Fibroblast of lung (primary cell): ENCODE results near the gene GOLGA3. TPM values are rescaled to one million over a fixed set of nuclear protein-coding genes. Genes with fewer than 3 reads are reported as not detected.
"Not testable (repeated sequence)": the region's sequence is repeated elsewhere in the genome, so short reads cannot be mapped to it uniquely, and the experiment has no call there.

Experiments used
- DNase-seq, 2 donors: peaks; one replicate each; pipeline versions ENCODE4 v3.0.0 to v3.0.0-alpha.2; 2010; ENCODE audit warnings: low read depth in 2 of 2
- H2AFZ ChIP-seq: 2 replicates; pipeline ENCODE4 v1.5.1; 2012; ENCODE audit warnings: low read length, control low read depth, inconsistent platforms
- H3K27ac ChIP-seq: 2 replicates; pipeline ENCODE4 v1.5.1; 2011; ENCODE audit warnings: low read length, control low read depth; ENCODE audit not compliant: insufficient read depth
- H3K27me3 ChIP-seq: 2 replicates; pipeline ENCODE4 v1.5.1; 2011; ENCODE audit warnings: mild to moderate bottlenecking, low read length; ENCODE audit not compliant: control insufficient read depth, insufficient read depth
- H3K36me3 ChIP-seq: 2 replicates; pipeline ENCODE4 v1.5.1; 2011; ENCODE audit warnings: low read length; ENCODE audit not compliant: control insufficient read depth, insufficient read depth
- H3K4me1 ChIP-seq: 2 replicates; pipeline ENCODE4 v1.5.1; 2011; ENCODE audit warnings: low read length; ENCODE audit not compliant: control insufficient read depth, insufficient read depth; ENCODE audit errors: extremely low read depth
- H3K4me2 ChIP-seq: 2 replicates; pipeline ENCODE4 v1.5.1; 2011; ENCODE audit warnings: low read length, control low read depth; ENCODE audit not compliant: insufficient read depth; ENCODE audit errors: extremely low read depth
- H3K4me3 ChIP-seq, 4 experiments: fragments of 200-600 bp in 1 of 4; sonication (generic) in 1 of 4; replicated peaks in 1 of 4; 2 replicates each; pipeline ENCODE4 v1.5.1; 2011 to 2016; ENCODE audit warnings: low read length in 4 of 4, low read depth in 3 of 4, mild to moderate bottlenecking in 3 of 4, control low read depth in 2 of 4, inconsistent platforms in 1 of 4, mixed read lengths in 1 of 4; ENCODE audit not compliant: insufficient read depth in 1 of 4; ENCODE audit errors: control extremely low read depth in 1 of 4
- H3K79me2 ChIP-seq: 2 replicates; pipeline ENCODE4 v1.5.1; 2012; ENCODE audit warnings: mild to moderate bottlenecking, low read length, inconsistent platforms; ENCODE audit not compliant: control insufficient read depth, insufficient read depth
- H3K9ac ChIP-seq: 2 replicates; pipeline ENCODE4 v1.5.1; 2011; ENCODE audit warnings: mild to moderate bottlenecking, low read length, control low read depth; ENCODE audit not compliant: insufficient read depth
- H3K9me3 ChIP-seq: 2 replicates; pipeline ENCODE4 v1.5.1; 2012; ENCODE audit warnings: low read depth, low read length; ENCODE audit not compliant: control insufficient read depth, insufficient read depth
- H4K20me1 ChIP-seq: 2 replicates; pipeline ENCODE4 v1.5.1; 2011; ENCODE audit warnings: low read length; ENCODE audit not compliant: control insufficient read depth, insufficient read depth; ENCODE audit errors: extremely low read depth
- EZH2 ChIP-seq: IDR thresholded peaks from 2 replicates; pipeline ENCODE4 v1.5.1; 2012; ENCODE audit warnings: low read length, control low read depth, mild to moderate bottlenecking; ENCODE audit errors: missing control alignments
- polyA plus RNA-seq, 2 donors: library from polyadenylated mRNA; depleted of rRNA in 1 of 2; stranded (reverse) in 1 of 2; unstranded in 1 of 2; fragments of >200 nt; gene quantifications; 2 replicates each; pipeline ENCODE4 v1.2.1, GENCODE V29; 2011 to 2012; ENCODE audit warnings: missing spikeins in 1 of 2
- total RNA-seq: library from RNA; depleted of rRNA; stranded (reverse); fragments of >200 nt; gene quantifications from 2 replicates; pipeline ENCODE4 v1.2.1, GENCODE V29; 2014
- TF ChIP-seq, protein P1 (sequence below), 2 donors: IDR thresholded peaks in 1 of 2; conservative IDR thresholded peaks in 1 of 2; 1 replicate in 1 of 2; 2 replicates in 1 of 2; pipeline ENCODE4 v1.5.1; 2011 to 2012; ENCODE audit warnings: low read length in 2 of 2, control low read depth in 1 of 2, inconsistent platforms in 1 of 2, low read depth in 1 of 2, mild to moderate bottlenecking in 1 of 2

Gene GOLGA3
- total and polyA plus RNA-seq, 2 donors (not counting 1 experiment from before 2014, with no cell fraction given): 28.3 to 133 TPM

DNA sequence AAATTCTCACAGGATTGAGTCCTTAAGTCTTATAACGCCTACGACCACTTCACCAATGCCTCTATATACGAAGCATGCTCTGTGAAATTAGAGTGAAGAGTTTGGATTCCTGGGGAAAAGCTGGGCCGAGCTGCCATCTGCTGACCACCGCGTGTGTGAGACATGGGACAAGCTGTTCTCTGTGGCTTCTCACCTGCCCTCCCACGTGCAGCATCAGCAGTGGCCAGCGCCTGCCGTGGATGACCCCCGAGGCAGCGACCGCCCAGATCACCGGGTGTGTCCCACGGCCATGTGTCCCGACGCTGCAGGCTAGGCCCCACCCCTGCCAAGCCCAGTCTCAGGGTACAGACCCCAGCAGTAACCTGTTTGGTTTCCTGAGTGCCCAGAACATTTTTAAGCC is 21.6 kb upstream of the GOLGA3 start:
- Histone ChIP-seq H4K20me1 (no peaks in the 10 kb centered on the region), H3K9ac (no peak overlapping the region), H3K4me2 (no peak overlapping the region), H3K79me2 (no peaks in the 10 kb centered on the region), H3K36me3 (peaks cover 38% of the 10 kb centered on the region), H3K4me3 (no peak overlapping the region), H3K27ac (no peak overlapping the region), H3K9me3 (no peaks in the 10 kb centered on the region), H2AFZ (no peak overlapping the region), H3K27me3 (no peaks in the 10 kb centered on the region), H3K4me1 (no peaks in the 10 kb centered on the region)
- TF ChIP-seq, protein P1, sequence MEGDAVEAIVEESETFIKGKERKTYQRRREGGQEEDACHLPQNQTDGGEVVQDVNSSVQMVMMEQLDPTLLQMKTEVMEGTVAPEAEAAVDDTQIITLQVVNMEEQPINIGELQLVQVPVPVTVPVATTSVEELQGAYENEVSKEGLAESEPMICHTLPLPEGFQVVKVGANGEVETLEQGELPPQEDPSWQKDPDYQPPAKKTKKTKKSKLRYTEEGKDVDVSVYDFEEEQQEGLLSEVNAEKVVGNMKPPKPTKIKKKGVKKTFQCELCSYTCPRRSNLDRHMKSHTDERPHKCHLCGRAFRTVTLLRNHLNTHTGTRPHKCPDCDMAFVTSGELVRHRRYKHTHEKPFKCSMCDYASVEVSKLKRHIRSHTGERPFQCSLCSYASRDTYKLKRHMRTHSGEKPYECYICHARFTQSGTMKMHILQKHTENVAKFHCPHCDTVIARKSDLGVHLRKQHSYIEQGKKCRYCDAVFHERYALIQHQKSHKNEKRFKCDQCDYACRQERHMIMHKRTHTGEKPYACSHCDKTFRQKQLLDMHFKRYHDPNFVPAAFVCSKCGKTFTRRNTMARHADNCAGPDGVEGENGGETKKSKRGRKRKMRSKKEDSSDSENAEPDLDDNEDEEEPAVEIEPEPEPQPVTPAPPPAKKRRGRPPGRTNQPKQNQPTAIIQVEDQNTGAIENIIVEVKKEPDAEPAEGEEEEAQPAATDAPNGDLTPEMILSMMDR (conservative IDR thresholded peaks at IDR 0.05 in 1 of 2, IDR thresholded peaks at IDR 0.05 in 1 of 2; ENCODE audit: low read depth in 1 of 2, low read length in 2 of 2): no peak
- no peak for TF ChIP-seq EZH2
- no peak for DNase-seq

DNA sequence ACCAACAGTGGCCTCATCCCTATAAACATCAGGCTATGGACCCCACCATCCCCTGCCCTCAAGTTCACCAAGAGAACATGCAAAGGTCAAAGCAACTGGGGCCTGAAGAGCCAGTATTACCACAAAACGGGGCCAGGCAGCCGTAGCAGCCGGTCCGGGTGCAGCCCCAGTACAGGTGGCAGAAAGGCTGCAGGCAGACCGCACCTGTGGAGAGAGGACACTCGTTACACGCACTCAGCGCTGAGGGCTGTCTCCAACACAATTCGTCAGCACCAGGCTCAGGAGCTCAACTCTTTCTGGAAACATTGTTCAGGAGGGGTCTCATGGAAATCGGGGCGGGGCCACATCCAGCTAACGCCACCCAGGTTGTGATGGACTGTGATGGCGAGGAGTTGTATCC is 19.9 kb upstream of the GOLGA3 start:
- Histone ChIP-seq H3K36me3 (peaks cover 37% of the 10 kb centered on the region), H3K4me2 (no peak overlapping the region), H3K9me3 (no peaks in the 10 kb centered on the region), H2AFZ (no peak overlapping the region), H3K9ac (no peak overlapping the region), H3K4me3 (no peak overlapping the region), H3K4me1 (no peaks in the 10 kb centered on the region), H4K20me1 (no peaks in the 10 kb centered on the region), H3K27me3 (no peaks in the 10 kb centered on the region), H3K79me2 (no peaks in the 10 kb centered on the region), H3K27ac (no peak overlapping the region)
- TF ChIP-seq EZH2: no peak
- TF ChIP-seq, protein P1 (conservative IDR thresholded peaks at IDR 0.05 in 1 of 2, IDR thresholded peaks at IDR 0.05 in 1 of 2; ENCODE audit: low read depth in 1 of 2, low read length in 2 of 2): no peak
- DNase-seq: no peak

DNA sequence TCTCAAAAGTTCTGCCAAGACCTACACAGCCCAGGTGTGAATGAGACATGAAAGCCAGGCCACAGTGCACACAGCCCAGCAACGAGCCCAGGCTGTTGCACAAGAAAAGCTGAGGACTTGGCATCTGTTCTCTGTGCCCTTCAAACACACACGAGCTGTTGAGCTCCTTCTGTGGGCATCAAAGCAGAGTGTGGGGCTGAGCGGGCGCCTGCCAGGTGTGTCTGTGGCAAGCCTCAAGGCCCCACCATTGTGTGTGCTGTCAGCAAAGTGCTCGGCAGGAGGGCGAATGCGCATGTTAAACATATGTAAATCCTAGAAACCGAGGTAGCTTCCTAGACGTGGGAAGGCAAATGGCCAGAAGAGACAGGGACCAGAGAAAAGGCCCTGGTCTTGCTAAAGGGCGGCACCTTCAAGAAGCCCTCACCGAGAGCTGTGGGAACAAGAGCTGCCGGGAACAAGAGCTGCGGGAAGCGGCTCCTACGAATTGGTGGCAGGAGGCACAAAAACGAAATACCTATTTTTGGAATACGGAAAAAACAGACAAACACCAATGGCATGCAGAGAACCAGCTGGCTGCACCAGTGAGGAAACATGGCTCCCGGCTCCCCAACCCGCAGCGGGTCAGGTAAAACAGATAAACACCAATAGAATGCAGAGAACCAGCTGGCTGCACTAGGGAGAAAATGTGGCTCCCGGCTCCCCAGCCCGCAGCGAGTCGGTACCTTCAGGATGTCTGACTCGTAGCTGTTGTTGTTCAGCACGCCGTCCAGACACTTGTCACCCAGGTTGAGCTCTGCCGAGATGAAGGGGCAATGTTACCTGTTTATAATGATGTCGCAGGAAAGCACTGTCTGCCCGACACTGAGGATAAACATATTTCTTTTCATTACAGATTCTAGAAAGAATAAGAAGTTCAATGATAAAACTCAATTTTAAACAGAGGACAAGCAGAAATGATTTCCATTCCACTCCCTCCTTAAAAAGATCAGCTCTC is 19.0 kb upstream of the GOLGA3 start:
- no peak overlapping the region for H3K4me2 ChIP-seq
- peaks cover 35% of the 10 kb centered on the region for H3K36me3 ChIP-seq
- H3K27ac ChIP-seq: no peak overlapping the region
- H3K79me2 ChIP-seq: no peaks in the 10 kb centered on the region
- no peak for DNase-seq
- H3K9ac ChIP-seq: no peak overlapping the region
- TF ChIP-seq EZH2: no peak
- TF ChIP-seq, protein P1 (conservative IDR thresholded peaks at IDR 0.05 in 1 of 2, IDR thresholded peaks at IDR 0.05 in 1 of 2; ENCODE audit: low read depth in 1 of 2, low read length in 2 of 2): no peak
- H3K27me3 ChIP-seq: no peaks in the 10 kb centered on the region
- H3K4me3 ChIP-seq: no peak overlapping the region
- no peaks in the 10 kb centered on the region for H4K20me1 ChIP-seq
- no peaks in the 10 kb centered on the region for H3K4me1 ChIP-seq
- no peaks in the 10 kb centered on the region for H3K9me3 ChIP-seq
- no peak overlapping the region for H2AFZ ChIP-seq

DNA sequence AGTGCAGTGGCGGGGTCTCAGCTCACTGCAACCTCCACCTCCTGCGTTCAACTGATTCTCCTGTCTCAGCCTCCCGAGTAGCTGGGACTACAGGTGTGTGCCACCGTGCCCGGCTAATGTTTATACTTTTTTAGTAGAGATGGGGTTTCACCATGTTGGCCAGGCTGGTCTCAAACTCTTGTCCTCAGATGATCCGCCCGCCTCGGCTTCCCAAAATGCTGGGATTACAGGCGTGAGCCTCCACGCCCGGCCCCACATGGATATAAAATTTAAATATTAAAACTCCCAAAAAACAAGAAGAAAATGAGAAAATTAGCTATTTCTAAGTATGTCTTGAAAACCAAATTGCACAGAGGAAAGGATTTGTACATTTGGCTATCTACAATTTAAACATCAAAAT is 16.0 kb upstream of the GOLGA3 start:
- H3K9ac ChIP-seq, H3K9me3 ChIP-seq, H2AFZ ChIP-seq, H3K4me2 ChIP-seq, DNase-seq, H3K4me1 ChIP-seq, H3K27me3 ChIP-seq, H3K79me2 ChIP-seq, H4K20me1 ChIP-seq, H3K4me3 ChIP-seq, H3K27ac ChIP-seq: not testable (repeated sequence)
- peaks cover 35% of the 10 kb centered on the region for H3K36me3 ChIP-seq
